ENCODE measurements around the gene SPACA9.

Gene SPACA9

DNA sequence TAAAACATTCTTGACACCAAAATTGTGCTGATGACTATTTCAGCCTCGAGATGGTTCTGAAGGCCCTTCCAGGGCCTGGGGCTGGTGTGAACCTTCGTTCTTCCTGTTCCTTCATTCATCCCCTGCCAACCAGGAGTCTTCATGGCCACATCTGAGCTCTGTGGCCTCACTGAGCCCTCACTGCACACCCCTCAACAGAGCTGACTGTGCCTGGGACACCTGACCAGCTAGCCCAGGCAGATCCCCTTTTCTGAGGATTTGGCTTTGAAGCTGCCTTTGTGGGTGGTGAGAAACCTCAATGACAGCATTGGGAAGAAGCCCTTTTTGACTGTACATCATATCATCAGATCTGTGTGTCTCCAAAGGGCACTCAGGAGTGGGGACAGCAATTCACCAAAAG is 14.4 kb upstream of the SPACA9 start:
- DNase-seq = no peak

DNA sequence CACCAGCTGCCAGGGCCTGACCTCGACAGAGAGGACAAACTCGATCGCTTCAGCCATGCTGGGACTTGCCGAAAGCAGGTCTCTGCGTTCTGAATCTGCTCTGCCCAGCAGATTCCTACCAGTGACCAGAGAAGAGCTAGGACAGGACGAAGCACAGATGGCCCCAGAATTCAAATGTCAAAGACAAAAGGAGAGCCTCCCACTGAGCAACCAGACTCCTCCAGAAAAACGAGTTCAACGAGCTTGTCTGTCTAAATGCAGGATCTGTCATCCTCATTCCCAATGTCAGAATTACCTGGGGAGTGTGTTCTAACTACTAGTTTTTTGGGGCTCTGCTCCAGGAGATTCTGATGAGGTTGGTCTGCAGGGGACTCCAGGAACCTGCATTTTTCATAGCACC is 14.0 kb upstream of the SPACA9 start:
- no peak for DNase-seq

DNA sequence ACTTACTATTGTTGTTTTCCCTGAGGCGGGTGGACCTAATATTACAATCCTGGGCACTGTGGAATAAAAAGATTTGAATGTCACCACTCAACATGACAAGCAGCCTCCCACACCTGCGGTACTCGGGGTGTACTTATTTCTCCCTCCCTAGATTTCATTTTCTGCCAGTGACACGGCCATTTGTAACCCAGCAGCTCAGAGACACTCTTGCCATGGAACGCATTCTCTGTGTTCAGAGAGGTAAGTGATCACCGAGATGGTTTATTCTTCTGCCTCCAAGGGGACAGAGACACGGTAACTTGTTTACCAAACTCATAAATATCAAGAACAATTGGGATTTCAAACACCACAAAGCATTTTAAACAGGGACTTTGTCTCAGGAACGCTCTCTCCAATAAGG is 11.8 kb upstream of the SPACA9 start:
- no peak for DNase-seq

DNA sequence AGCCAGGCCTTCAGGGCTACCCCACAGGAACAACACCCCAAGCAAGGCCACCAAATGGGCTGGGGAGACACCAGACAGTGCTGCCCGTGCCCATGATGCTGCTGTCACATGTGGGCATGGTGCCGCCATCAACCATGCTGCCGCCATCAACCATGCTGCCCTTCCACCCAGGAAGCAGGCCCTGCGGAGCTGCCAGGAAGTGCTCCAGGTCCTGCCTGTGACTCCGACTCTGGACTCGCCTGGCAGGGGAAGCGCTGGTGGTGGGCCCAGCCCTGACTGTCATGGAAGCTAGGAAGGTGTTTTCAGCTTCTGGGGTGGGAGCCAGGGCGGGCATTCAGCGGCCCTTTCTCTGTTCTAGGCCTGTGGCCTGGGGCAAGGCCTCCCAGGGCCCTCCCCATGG is 9.4 kb upstream of the SPACA9 start:
- no peak for DNase-seq

DNA sequence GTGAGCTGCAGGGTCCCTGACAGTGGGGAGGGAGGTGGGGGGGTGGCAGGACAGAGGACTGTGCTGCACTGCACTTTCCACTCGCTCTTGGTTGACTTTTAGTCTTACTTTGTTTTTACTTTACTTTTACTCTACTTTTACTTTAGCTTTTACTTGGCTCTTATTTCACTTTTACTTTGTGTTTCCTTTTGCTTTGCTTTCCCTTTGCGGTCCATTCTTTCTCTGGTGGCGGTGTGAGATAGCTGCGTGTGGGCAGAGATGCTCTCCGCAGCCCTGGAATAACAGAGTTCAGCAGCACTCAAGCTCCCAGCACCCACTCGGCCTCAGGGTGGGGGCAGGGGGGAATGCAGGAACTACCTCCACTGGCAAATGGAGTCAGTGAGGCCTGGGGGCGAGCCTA is 5.3 kb upstream of the SPACA9 start:
- DNase-seq = no peak

DNA sequence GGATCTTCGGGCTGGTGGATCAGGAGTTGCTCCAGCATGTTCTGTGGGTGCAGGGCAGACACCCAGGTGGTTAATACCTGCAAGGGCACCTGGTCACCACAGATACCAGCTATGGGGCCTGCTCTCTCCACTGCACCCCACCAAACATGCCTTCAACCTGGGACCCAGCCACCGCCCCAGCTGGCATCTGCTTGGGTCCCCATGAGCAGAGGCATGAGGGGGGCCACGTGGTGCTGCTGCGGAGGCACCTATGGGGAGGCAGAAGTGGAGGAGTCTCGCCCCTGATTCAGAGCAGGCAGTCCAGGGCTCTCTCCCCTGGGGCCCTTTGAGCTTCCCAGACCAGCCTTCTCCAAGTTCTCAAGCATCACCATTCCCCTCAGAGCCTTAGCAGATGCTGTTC is 3.5 kb upstream of the SPACA9 start:
- no peak for DNase-seq

DNA sequence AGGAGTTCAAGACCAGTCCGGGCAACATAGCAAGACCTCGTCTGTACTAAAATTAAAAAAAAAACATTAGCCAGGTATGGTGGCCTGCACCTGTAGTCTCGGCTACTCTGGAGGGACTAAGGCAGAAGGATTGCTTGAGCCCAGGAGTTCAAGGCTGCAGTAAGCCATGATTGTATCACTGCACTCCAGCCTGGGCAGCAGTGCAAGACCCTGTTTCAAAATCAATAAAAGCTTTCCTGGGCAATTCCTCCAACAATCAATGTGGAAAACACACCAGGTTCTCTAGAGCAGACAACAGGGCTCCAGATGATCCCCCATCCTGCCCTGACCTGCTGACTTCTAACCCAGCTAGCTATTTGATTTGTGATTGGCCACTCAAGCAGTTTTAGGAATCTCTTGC is 1.8 kb upstream of the SPACA9 start:
- no peak for DNase-seq

DNA sequence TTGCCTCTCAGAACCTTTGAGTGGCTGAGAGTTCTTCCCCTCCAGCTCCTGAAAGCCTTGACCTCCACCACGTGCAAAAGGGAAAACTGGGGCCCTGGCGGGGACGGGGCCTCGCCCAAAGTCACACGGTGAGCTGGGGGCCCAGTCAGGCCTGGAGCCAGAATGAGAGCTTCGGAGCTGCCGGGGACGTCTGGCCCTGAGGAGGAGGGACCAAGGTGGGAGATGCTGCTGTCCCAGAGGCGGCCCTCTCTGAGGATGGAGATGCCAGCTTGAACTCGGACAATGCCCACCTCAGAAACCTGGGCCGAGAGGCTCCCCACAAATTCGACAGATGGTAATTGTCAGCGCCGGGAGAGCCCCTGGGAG is 1.3 kb upstream of the SPACA9 start:
- DNase-seq = no peak

DNA sequence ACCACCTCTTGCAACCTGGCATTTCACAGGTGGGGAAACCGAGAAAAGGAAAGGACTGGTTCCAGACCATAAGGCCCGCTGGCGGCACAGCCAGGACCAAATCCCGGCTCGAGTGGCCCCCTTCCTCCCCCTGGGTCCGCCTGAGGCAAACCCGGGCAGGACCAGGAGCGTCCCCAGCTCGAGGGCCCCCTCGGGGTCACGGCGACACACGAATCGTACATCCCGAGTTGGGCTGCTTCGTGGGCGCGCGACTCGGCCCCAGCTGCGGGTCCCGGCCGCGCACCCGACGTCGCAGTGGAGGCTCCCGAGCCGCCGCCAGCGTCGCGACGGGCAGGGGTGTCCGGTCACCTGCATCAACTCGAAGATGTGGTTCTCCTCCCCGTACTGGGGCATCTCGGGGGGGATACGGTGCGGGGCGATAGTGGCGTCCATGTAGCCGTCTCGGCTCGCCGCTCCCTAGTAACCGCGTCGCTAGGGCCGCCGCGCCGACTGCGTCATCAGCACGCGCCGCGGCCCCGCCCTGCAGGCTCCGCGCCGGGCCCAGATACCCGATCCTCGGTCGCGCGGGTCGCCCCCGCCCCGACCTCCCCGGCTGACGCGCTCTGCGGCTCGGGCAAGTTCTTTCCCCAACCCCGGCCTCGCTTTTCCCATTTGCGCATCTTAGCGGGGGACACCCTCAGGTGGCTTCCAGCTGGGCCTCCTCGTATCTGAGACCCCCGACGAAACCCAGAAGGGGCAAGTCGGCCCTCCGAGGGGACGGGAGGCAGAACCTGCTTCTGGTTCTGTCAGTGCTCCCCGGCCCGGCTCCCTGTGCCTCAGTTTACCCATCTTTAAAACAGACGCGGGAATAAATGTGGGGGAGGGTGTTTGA is 639 bp upstream of the SPACA9 start, which contains the start of gene AK8:
TSS of gene AK8 (minus strand) at position 461 of the 871 bp plus-strand sequence. CDS start at position 432, 29 bp downstream.
- peak; percentile 89 for DNase-seq

DNA sequence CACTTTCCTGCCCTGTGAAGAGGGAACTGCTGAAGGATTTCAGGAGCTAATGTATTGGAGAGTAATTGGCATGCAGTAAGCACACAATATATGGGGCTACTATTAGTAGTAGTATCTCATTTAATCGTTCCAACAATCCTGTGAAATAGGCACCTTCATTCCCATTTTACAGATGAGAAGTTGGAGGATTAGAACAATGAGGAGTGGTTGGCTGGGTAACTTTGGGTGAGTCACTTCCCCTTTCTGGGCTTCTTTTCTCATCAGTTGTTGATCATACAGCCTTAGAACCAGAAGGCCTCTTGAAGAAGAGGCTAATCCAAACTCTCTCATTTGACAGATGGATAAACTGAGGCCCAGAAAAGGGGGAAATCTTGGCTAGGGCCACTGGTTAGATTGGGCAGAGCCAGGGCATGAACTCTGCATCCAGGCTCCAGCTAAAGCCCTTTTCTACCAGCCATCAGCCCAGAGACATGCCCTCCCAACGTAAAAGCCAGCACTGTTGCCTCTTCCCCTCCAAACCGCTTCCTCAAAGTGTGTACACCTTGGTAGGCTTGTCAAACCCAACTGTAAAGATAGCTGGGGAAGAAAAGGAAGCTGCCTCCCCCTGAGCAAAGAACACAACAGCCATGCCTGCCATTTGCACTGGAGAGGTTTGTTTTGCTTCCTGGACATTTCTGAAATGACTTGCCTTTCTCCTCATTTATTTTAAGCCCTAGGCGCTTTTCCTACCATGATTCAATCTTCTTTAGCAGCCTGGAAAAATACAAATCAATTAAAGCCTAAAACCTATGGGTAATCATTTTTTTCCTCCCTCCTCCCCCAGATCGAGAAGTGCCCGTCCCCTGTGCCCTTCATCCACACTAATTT is 992 bp downstream of the SPACA9 start:
- DNase-seq = no peak

DNA sequence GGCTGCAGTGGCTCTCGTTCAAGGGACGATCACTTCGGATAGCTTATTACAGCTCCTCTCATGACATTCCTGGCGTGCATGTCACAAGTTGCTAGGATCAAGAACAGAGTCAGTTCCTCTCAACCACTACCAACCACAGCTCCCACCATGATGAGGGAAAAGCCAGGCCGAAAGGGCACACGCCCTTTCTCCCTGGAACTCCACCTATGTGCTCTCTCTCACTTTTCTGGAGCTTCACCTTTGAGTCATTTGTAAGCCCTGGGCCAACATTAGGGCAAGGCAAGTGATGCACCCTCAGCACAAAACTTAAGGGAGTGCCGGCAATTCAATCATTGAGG is 1.6 kb downstream of the SPACA9 start:
- DNase-seq = no peak

DNA sequence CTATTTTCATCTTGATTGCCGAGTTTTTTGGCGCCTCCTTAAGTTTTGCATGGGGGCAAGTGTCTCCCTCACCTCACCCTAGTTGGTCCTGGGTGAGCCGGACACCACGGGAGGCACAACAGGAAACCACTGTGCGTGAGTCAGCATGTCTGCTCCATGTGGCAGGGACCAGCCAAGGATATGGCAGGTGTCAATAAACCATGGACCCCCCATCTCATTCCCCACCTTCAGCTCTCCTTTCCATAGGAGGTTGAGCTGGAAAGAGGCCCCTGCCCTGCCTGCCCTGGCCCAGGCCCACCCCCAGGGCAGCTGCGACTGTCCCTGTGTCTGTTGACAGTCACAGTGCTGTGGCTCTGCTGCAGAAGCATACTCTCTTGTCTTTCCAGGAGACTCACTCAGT is 3.1 kb downstream of the SPACA9 start:
- DNase-seq = no peak

DNA sequence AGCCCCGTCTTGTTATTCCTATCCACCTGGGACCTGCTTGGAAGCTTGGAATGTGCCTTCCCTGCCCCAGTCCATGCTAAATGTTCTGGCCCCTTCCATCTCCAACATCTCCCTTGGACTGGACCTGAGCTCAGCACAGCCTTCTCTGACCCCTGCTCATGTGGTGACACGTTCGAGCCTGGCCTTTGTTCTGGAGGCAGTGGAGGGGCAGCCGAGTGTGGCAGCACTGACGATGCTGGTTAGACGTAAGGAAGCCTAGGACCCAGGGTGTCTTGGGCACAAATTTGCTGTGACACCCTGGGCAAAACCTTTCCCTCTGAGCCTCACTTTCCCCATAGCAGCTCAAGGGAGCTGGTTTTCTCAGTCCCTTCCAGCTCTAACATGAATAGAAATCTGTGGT is 3.9 kb downstream of the SPACA9 start:
- no peak for DNase-seq

DNA sequence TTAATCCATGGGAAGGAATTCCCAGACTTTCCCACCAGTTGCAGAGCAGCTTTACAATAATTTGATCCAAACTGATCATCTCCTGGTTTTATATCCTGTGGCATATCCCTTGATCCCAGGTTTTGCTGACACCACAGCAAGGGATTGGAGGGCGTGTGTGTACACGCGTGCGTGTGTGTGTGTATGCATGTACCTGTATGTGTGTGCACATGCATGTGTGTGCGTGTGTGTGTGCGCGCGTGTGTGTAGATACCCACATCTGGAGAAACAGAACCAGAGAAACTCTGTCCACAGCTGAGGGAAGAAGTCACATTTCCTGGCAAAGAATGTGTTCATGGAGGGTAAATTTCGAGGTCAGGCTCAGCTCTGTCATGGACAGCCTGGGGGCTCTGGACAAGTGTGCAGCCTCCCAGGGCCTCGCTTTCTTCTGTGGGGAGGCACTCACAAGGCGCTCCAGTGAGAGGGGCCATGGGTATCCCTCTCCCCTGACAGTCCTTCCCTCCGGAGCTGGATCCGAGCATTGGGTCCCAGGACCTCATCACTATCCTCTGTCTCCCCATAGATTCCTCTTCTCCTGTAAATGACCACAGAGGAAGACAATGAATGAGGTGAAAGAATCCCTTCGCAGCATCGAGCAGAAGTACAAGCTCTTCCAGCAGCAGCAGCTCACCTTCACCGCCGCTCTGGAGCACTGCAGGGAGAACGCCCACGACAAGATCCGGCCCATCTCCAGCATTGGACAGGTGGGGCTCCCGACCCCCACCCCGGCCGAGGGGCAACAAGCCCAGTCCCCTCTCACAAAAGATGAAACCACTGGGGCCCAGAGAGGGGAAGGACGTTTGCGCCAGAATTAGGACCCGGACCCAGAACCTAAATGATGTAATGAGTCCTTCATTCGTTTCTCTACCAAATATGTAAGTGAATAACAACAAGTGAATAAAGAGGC is 4.9 kb downstream of the SPACA9 start:
- DNase-seq = no peak

DNA sequence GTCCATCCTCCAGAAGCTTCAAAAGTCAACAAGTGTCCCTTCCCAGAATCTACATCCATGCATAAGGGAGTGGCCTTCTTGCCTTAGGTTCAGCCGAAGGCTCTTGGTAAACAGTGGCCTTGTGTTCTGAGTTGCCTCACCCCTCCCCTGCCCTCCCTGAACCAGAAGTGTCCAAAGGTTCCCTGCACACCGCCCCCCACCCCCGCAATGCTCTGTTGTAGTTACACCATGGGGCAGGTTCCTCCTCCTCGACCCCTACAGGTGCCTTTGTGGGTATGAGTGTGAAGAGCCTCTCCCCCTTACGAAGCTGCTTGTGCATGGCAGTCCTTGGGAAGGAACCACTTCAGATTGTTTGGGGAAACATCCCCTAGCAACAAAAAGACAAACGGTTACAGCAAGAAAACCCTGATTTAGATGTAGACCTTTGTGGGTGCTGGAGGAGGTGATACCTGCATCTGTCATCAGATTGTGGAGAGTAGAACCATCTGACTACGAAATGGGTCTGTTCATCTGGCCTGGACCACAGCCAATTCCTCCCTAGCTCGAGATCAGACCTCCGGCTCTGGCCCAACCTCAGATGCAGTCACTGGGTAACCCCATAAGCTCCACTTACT is 7.1 kb downstream of the SPACA9 start:
- DNase-seq = no peak

DNA sequence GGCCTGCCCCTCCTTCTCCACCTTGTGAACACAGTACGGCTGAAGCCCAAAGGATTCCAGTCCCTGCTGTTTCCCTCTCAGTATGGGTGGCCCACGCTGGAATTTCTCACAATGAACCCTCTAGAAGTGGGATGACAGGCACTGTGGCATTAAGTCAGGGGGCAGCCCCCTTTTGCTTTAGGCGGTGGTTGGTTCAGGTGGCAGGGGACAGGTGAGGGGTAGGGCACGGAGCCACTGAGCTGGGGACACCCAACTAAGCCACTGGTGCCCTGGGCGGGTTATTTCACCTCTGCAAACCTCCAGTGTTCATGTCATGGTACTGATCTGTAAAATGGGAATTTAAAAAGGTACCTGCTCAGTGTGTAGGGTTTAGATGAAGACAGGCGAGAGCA is 7.6 kb downstream of the SPACA9 start:
- no peak for DNase-seq

DNA sequence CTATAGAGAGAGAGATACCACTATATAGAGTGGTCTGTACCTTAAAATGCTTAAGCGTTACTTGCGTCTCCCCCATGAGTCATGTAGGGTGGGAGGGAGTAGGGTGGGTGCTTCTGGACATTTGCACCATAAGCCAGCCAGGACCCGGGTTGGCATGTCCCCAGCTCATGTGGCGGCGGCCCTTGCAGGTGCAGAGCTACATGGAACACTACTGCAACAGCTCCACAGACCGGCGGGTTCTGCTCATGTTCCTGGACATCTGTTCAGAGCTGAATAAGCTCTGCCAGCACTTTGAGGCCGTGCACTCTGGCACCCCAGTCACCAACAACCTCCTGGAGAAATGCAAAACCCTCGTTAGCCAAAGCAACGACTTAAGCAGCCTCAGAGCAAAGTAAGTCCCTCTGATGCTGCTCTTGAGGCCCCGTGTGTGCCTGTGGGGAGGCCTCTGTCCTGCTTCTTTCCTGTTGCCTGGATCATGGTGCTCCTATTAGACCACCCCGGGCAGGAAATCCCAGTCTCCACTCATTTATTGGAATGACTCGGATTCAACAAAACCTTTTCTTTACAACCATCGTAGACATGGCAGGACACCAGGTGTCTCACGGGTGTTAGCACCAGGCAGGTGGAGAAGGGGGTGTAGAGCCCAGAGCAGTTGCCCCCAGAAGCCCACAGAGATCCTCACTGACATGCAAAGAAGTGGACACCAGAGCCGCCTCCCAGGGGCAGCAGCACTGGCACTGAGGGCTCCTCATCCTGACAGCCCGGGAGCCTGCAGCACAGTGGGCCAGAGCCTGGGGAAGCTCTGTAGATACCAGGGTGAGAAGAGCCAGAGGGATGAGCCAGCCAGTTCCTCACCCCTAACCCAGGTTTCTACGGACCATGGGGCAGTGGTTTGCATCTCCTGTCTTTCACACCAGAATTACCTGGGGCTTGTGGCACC is 8.8 kb downstream of the SPACA9 start:
- DNase-seq = no peak

DNA sequence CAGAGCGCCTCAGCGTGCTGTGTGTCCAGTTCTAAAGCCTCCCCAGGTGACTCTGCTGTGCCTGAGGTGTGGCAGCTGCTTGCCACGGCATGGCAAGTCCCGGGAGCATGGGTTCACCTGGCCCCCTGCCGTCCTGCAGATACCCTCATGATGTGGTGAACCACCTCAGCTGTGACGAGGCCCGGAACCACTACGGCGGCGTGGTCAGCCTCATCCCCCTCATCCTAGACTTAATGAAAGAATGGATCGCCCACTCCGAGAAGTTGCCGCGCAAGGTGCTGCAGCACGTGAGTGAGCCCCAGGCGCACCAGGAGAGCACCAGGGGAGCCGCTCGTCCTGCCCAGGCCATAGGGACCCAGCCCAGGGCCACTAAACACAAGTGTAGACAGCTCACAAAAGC is 9.5 kb downstream of the SPACA9 start:
- no peak for DNase-seq

DNA sequence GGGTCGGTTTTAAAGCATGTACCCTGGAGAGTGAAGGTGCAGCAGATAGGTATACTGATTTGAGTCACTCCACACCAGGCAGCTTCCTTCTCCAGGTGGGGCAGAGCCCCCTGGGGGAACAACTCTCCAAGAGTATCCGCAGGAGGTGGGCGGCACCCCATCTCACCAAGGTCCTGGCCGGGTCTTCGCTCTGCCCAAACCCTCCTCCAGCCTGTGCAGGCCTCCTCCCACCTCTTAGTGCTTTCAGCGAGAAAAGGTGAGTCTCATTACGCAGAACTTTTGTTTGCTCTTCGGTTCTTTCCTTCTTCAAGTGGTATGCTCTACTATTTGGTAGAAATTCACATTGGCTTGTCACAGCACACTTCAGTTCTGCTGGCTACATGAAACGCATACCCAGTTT is 13.7 kb downstream of the SPACA9 start:
- no peak for DNase-seq

DNA sequence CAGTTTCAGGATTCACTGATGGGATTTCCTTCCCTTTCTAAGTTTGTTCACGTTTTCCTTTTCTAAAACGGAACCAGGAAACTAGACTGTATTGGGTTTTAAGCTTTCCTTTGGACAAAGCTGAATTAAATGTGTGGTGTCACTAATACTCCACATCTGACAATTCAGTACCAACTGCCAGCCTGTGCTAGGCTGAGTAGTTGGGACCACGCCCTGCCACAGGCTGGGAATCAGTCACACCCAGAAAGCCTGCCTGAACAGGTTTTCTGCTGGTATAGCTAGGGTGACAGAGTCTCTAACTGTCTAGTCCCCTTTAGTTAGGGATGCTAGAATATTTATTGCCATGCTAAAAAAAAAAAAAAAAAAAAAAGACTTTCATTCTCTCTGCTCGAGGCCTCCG is 15.6 kb downstream of the SPACA9 start:
- DNase-seq = no peak

All from right forelimb (tissue), 1 donor.